Astrocyte (in vitro differentiated cells and primary cell): ENCODE measurements around the gene TMC1.

ENCODE experiments used
- EZH2 ChIP-seq: IDR thresholded peaks from 2 replicates; pipeline ENCODE4 v1.6.1; 2012; ENCODE audit warnings: mild to moderate bottlenecking, low read length, inconsistent platforms; ENCODE audit not compliant: insufficient read depth
- TF ChIP-seq, protein P1 (sequence below): IDR thresholded peaks from 2 replicates; pipeline ENCODE4 v1.5.1; 2011; ENCODE audit warnings: low read depth, mild to moderate bottlenecking, inconsistent platforms, low read length, moderate library complexity; ENCODE audit not compliant: insufficient read depth

DNA sequence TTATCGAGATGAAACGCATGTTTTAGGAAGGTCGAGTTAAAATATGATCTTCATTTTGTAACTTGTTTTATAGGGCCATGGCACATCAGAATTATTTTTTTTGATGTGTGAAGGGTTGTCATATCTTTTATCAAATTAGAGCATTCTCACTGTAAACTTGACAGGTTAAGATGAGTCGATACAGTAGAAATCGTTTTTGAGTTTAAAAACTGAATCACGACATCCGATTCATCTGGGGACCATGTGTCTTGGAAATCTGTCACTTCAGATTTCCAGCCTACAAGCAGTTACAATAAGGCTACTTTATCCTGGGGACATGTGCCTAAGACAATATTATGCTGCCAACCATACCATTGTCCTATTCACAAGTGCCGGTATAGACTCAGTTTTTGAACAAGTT, 295.3 kb downstream of the TMC1 start:
- TF ChIP-seq, protein P1, sequence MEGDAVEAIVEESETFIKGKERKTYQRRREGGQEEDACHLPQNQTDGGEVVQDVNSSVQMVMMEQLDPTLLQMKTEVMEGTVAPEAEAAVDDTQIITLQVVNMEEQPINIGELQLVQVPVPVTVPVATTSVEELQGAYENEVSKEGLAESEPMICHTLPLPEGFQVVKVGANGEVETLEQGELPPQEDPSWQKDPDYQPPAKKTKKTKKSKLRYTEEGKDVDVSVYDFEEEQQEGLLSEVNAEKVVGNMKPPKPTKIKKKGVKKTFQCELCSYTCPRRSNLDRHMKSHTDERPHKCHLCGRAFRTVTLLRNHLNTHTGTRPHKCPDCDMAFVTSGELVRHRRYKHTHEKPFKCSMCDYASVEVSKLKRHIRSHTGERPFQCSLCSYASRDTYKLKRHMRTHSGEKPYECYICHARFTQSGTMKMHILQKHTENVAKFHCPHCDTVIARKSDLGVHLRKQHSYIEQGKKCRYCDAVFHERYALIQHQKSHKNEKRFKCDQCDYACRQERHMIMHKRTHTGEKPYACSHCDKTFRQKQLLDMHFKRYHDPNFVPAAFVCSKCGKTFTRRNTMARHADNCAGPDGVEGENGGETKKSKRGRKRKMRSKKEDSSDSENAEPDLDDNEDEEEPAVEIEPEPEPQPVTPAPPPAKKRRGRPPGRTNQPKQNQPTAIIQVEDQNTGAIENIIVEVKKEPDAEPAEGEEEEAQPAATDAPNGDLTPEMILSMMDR: no peak
- TF ChIP-seq EZH2: no peak
